GM13977 (cell line): ENCODE measurements around the gene AGPAT3.
A peak's percentile ranks its signal among the peaks of the same experiment; 100 is the strongest.

Experiments used
- DNase-seq: peaks from one replicate; pipeline ENCODE4 v3.0.0; 2012; ENCODE audit warnings: low spot score
- CTCF ChIP-seq: IDR thresholded peaks from 2 replicates; pipeline ENCODE4 v1.5.1; 2012; ENCODE audit warnings: mild to moderate bottlenecking, control low read depth; ENCODE audit not compliant: insufficient read depth; ENCODE audit errors: extremely low read depth, missing control alignments
- in situ Hi-C: fragments of 300-500 bp; cut with MboI; formaldehyde crosslinking; loops from one replicate; pipeline ENCODE4 v1.12.0; 2022; ENCODE audit warnings: low sequenced_read_pairs, low pct_unique_long_range_greater_than_20kb, mixed read lengths, inconsistent platforms; ENCODE audit not compliant: unreplicated experiment

Gene AGPAT3

GRCh38 chr21:43886565-43886964 is 21.5 kb downstream of the AGPAT3 start:
- in situ Hi-C loops: no loop called here
- no peak for TF ChIP-seq CTCF
- DNase-seq: no peak

DNA sequence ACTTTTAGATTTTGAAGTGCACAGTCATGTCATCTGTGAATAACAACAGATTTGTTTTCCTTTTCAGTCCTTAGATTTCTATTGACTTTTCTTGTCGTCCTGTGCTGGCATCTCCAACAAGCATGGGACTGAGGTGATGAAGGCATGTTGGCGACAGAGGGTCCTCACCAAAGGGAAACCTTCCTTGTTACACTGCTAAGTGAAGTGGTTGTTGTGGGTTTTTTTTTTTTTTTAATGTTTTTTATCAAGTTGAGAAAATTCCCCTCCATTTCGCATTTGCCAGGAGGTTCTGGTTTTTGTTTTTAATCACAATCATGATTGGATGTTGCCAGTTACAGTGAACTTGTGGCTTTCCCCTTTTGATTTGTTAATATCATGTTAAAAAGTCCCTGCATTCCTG is 24.0 kb downstream of the AGPAT3 start:
- in situ Hi-C loops: no loop called here
- TF ChIP-seq CTCF: no peak
- no peak for DNase-seq

GRCh38 chr21:43890042-43890441 is 25.0 kb downstream of the AGPAT3 start:
- in situ Hi-C loops: no loop called here
- no peak for TF ChIP-seq CTCF
- no peak for DNase-seq

DNA sequence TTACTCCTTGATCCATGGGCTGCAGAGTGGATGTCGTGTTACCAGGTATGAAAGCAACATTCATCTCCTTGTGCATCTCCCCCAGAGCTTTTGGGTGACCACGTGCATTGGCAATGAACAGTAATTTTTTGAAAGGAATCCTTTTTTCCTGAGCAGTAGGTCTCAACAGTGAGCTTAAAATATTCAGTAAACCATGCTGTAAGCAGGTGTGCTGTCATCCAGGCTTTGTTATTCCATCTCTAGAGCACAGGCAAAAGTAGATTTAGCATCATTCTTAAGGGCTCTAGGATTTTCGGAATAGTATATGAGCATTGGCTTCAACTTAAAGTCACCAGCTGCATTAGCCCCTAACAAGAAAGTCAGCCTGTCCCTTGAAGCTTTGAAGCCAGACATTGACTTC is 27.3 kb downstream of the AGPAT3 start:
- no peak for TF ChIP-seq CTCF
- in situ Hi-C loops: no loop called here
- DNase-seq: no peak

GRCh38 chr21:43892984-43893535 is 28.0 kb downstream of the AGPAT3 start:
- DNase-seq: no peak
- TF ChIP-seq CTCF: no peak
- in situ Hi-C loops: no loop called here

- peak; percentile 63 for DNase-seq
- TF ChIP-seq CTCF: no peak
- in situ Hi-C loops: no loop called here
Measured at GRCh38 chr21:43893536-43894205, 28.6 kb downstream of the AGPAT3 start.
